CD4-positive, alpha-beta T cell treated with Interleukin-21 for 1 hour (primary cell): ENCODE data around the gene PON2.
A peak's percentile ranks its signal among the peaks of the same experiment; 100 is the strongest.
"Not testable (repeated sequence)": the region's sequence is repeated elsewhere in the genome, so short reads cannot be mapped to it uniquely, and the experiment has no call there.

Experiments used
- DNase-seq: peaks from one replicate; pipeline ENCODE4 v3.0.0-alpha.2; 2020

The PON2 gene

GRCh38 chr7:95398155-95398940, 36.5 kb downstream of the PON2 start:
- no peak for DNase-seq

- DNase-seq, result no peak
These were observed 37.4 kb downstream of the PON2 start for GRCh38 chr7:95397381-95397780.

GRCh38 chr7:95396136-95397032, 38.4 kb downstream of the PON2 start, which contains the start of gene PON3:
PON3 (minus strand) TSS chr7:95396375; CDS start chr7:95396350, 25 bp downstream.
- peak; percentile 11 for DNase-seq

GRCh38 chr7:95395755-95396135, 39.1 kb downstream of the PON2 start:
- DNase-seq, result no peak

GRCh38 chr7:95394370-95394769, 40.5 kb downstream of the PON2 start:
- DNase-seq, result no peak

GRCh38 chr7:95391761-95392160, 43.1 kb downstream of the PON2 start:
- no peak for DNase-seq

- no peak for DNase-seq
These were observed 45.3 kb downstream of the PON2 start for GRCh38 chr7:95389516-95389915.

GRCh38 chr7:95379457-95379856, 55.4 kb downstream of the PON2 start:
- not testable (repeated sequence) for DNase-seq

- DNase-seq, result no peak
These were observed 58.0 kb downstream of the PON2 start for GRCh38 chr7:95376632-95377400.

GRCh38 chr7:95375591-95376257, 59.1 kb downstream of the PON2 start:
- no peak for DNase-seq

GRCh38 chr7:95373323-95373722, 61.5 kb downstream of the PON2 start:
- DNase-seq, result no peak

GRCh38 chr7:95368235-95368634, 66.6 kb downstream of the PON2 start:
- no peak for DNase-seq

- DNase-seq, result no peak
These were observed 67.2 kb downstream of the PON2 start for GRCh38 chr7:95367606-95368005.

- no peak for DNase-seq
These were observed 69.7 kb downstream of the PON2 start for GRCh38 chr7:95365151-95365550.

- no peak for DNase-seq
These were observed 77.2 kb downstream of the PON2 start for GRCh38 chr7:95357623-95358022.
